SW 1271 (cell line): Measurements from ENCODE around the gene PDE8B.

Experiments used
- DNase-seq, 2 experiments: peaks; one replicate each; lab custom pipeline; 2025; lab: John Stamatoyannopoulos, UW

The PDE8B gene

GRCh38 chr5:77294185-77294584 is 83.7 kb downstream of the PDE8B start:
- no peak for DNase-seq

- DNase-seq, result no peak
Observed at GRCh38 chr5:77295863-77296378, 85.4 kb downstream of the PDE8B start.

- no peak for DNase-seq
Observed at GRCh38 chr5:77298146-77298545, 87.7 kb downstream of the PDE8B start.

GRCh38 chr5:77300451-77300850 is 90.0 kb downstream of the PDE8B start:
- no peak for DNase-seq

- DNase-seq, result no peak
Observed at GRCh38 chr5:77301447-77301883, 91.0 kb downstream of the PDE8B start.

GRCh38 chr5:77302247-77302646 is 91.8 kb downstream of the PDE8B start:
- no peak for DNase-seq

- no peak for DNase-seq
Observed at GRCh38 chr5:77302653-77303052, 92.2 kb downstream of the PDE8B start.

- no peak for DNase-seq
Observed at GRCh38 chr5:77304388-77304787, 93.9 kb downstream of the PDE8B start.

- no peak for DNase-seq
Observed at GRCh38 chr5:77305222-77305846, 94.9 kb downstream of the PDE8B start.

GRCh38 chr5:77305956-77306355 is 95.5 kb downstream of the PDE8B start:
- no peak for DNase-seq

- no peak for DNase-seq
Observed at GRCh38 chr5:77306531-77306930, 96.1 kb downstream of the PDE8B start.

GRCh38 chr5:77308154-77308960 is 97.9 kb downstream of the PDE8B start:
- DNase-seq, result no peak

GRCh38 chr5:77309140-77309539 is 98.7 kb downstream of the PDE8B start:
- DNase-seq, result no peak

- DNase-seq, result no peak
Observed at GRCh38 chr5:77310494-77311213, 100.2 kb downstream of the PDE8B start.

GRCh38 chr5:77311214-77311571 is 100.7 kb downstream of the PDE8B start:
- DNase-seq, result no peak

- DNase-seq, result no peak
Observed at GRCh38 chr5:77312413-77312812, 101.9 kb downstream of the PDE8B start.

GRCh38 chr5:77316871-77317661 is 106.6 kb downstream of the PDE8B start:
- DNase-seq, result no peak

- no peak for DNase-seq
Observed at GRCh38 chr5:77318060-77318459, 107.6 kb downstream of the PDE8B start.

- no peak for DNase-seq
Observed at GRCh38 chr5:77319117-77319804, 108.8 kb downstream of the PDE8B start.

GRCh38 chr5:77321793-77322394 is 111.4 kb downstream of the PDE8B start:
- no peak for DNase-seq

- DNase-seq, result no peak
Observed at GRCh38 chr5:77322406-77322805, 111.9 kb downstream of the PDE8B start.
